Peyer's patch (tissue), 4 donors: ENCODE results near the gene DTL. TPM values are rescaled to one million over a fixed set of nuclear protein-coding genes. Genes with fewer than 3 reads are reported as not detected.

ENCODE experiments used
- DNase-seq, 3 donors: peaks; one replicate each; pipeline ENCODE4 v3.0.0-alpha.2; 2017 to 2019
- H3K27ac ChIP-seq, 4 donors: fragments of 200-600 bp; sonication (generic); one replicate each; pipeline ENCODE4 v1.5.1; 2016 to 2019
- H3K27me3 ChIP-seq, 2 donors: fragments of 200-600 bp; sonication (generic); one replicate each; pipeline ENCODE4 v1.5.1; 2019
- H3K36me3 ChIP-seq, 3 donors: fragments of 200-600 bp; sonication (generic); one replicate each; pipeline ENCODE4 v1.5.1; 2016 to 2019
- H3K4me1 ChIP-seq, 4 donors: fragments of 200-600 bp; sonication (generic); one replicate each; pipeline ENCODE4 v1.5.1; 2016 to 2019
- H3K4me3 ChIP-seq, 4 donors: fragments of 200-600 bp; sonication (generic); 1 replicate in 3 of 4; 2 replicates in 1 of 4; pipeline ENCODE4 v1.5.1; 2016 to 2019; ENCODE audit warnings: mild to moderate bottlenecking in 1 of 4
- H3K9me3 ChIP-seq, 4 donors: fragments of 200-600 bp; sonication (generic); one replicate each; pipeline ENCODE4 v1.5.1; 2016 to 2019; ENCODE audit warnings: mild to moderate bottlenecking in 1 of 4
- POLR2A ChIP-seq, 2 donors: fragments of 450-650 bp; IDR thresholded peaks; one replicate each; pipeline ENCODE4 v1.5.1; 2017; ENCODE audit warnings: antibody characterized with exemption in 2 of 2, mild to moderate bottlenecking in 2 of 2, moderate library complexity in 2 of 2
- total RNA-seq, 4 donors: library from RNA; depleted of rRNA; stranded (reverse); fragments of >200 nt; gene quantifications; one replicate each; pipeline ENCODE4 v1.1.0, GENCODE V29; 2016
- TF ChIP-seq, protein P1 (sequence below), 6 experiments: fragments of 450-650 bp in 4 of 6; fragments of 200-600 bp in 2 of 6; sonication (generic) in 1 of 6; IDR thresholded peaks; one replicate each; pipeline ENCODE4 v1.5.1; 2017 to 2019; ENCODE audit warnings: antibody characterized with exemption in 6 of 6, mild to moderate bottlenecking in 3 of 6, moderate library complexity in 1 of 6

The DTL gene
- total RNA-seq, 4 donors from 2014 or later, result 0.66 to 5.8 (median 3.7) TPM

DNA sequence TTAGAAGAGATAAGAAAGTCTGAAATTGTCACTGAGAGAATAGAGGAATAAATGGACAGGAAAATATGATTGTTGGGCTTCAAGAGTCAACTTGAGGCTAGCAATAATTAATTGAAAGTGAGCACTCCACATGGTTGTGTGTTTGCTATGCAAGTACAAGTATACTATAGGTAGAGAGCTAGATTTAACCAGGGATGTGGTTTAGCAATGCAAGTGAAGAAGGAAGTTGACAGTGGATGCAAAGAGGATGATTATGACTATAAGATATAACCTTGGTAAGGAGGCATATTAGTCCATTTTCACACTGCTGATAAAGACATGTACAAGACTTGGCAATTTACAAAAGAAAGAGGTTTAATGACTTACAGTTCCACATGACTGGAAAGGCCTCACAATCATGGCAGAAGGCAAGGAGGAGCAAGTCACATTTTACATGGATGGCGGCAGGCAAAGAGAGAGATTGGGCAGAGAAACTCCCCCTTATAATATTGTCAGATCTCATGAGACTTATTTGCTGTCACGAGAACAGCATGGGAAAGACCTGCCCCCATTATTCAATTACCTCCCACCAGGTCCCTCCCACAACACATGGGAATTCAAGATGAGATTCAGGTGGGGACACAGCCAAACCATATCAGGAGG lies 47.3 kb downstream of the DTL start:
- H3K9me3 ChIP-seq, result no peaks in the 10 kb centered on the region
- H3K4me3 ChIP-seq, result no peak overlapping the region
- no peak for DNase-seq
- H3K27ac ChIP-seq, result no peak overlapping the region
- TF ChIP-seq, protein P1, sequence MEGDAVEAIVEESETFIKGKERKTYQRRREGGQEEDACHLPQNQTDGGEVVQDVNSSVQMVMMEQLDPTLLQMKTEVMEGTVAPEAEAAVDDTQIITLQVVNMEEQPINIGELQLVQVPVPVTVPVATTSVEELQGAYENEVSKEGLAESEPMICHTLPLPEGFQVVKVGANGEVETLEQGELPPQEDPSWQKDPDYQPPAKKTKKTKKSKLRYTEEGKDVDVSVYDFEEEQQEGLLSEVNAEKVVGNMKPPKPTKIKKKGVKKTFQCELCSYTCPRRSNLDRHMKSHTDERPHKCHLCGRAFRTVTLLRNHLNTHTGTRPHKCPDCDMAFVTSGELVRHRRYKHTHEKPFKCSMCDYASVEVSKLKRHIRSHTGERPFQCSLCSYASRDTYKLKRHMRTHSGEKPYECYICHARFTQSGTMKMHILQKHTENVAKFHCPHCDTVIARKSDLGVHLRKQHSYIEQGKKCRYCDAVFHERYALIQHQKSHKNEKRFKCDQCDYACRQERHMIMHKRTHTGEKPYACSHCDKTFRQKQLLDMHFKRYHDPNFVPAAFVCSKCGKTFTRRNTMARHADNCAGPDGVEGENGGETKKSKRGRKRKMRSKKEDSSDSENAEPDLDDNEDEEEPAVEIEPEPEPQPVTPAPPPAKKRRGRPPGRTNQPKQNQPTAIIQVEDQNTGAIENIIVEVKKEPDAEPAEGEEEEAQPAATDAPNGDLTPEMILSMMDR (IDR thresholded peaks at IDR 0.05), result no peak
- no peak for TF ChIP-seq POLR2A (IDR thresholded peaks at IDR 0.05)
- no peaks in the 10 kb centered on the region for H3K4me1 ChIP-seq
- H3K36me3 ChIP-seq, result no peaks in the 10 kb centered on the region
- no peaks in the 10 kb centered on the region for H3K27me3 ChIP-seq

DNA sequence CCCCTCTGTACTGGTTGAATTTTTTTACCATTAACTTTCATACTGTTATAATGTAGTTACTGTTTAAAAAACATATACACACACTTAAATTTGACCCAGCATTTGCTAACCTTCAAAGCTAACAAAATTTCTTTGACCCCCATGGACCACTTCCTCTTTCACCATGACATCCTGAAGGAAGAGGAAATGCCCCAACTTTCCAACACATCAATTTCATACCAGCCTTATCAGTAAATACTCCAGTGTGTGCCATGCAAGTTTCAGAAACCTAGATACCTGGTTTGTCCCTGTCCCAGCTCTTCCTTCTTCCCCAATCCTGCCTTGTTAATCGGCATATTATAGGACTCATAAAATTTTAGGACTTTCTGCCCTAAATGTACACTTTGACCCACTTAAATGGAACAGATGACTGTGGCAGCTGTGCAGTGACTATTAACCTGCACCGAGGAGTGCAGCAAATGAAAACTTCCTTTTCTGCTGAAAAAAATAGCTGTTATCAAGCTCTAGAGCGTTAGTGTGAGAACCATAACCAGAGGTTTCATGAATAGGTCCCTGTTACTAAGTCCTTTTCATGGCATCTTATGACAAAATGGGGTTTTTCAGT lies 54.1 kb downstream of the DTL start:
- Histone ChIP-seq H3K36me3 (no peaks in the 10 kb centered on the region), H3K4me3 (no peak overlapping the region), H3K9me3 (no peaks in the 10 kb centered on the region), H3K4me1 (peaks cover 0 to 13% (median 0%) of the 10 kb centered on the region in 4 donors), H3K27ac (no peak overlapping the region), H3K27me3 (no peaks in the 10 kb centered on the region)
- no peak for DNase-seq
- TF ChIP-seq, protein P1 (IDR thresholded peaks at IDR 0.05), result no peak
- TF ChIP-seq POLR2A (IDR thresholded peaks at IDR 0.05), result no peak

DNA sequence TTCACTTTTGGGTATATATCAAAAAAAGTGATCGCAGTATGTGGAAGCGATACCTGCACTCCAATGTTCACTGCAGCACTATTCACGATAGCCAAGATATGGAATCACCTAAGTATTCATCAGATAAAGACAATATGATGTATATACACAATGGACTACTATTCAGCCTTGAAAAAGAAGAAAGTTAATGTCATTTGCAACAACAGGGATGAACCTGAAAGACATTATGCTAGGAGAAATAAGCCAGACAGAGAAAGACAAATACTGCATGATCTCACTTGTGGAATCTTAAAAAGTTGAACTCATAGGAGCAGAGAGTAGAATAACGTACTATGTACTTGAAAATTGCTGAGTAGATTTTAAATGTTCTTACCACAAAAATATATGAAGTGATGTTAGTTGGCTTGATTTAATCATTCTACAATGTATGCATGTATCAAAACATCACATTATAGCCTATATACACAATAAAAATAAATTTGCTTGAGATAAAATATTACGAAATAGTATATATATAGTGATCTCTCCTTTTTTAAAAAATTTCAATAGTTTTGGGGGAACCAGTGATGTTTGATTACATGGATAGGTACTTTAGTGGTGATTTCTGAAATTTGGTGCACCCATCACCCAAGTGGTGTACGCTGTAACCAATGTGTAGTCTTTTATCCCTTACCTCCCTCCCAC lies 56.0 kb downstream of the DTL start:
- no peaks in the 10 kb centered on the region for H3K27me3 ChIP-seq
- no peak for TF ChIP-seq POLR2A (IDR thresholded peaks at IDR 0.05)
- TF ChIP-seq, protein P1 (IDR thresholded peaks at IDR 0.05), result no peak

DNA sequence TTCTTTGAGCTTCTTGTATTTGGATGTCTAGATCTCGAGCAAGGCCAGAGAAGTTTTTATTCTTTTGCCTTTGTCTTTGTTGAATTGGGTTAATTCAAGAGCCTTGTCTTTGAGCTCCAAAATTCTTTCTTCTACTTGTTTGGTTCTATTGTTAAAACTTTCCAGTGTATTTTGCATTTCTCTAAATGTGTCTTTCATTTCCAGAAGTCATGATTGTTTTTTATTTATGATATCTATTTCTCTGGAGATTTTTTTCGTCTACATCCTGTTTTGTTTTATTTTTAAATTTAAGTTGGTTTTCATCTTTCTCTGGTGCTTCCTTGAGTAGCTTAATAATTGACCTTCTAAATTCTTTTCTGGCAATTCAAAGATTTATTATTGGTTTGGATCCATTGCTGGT lies 61.8 kb downstream of the DTL start:
- peaks cover 0 to 8% (median 0%) of the 10 kb centered on the region in 4 donors for H3K4me1 ChIP-seq
- H3K27ac ChIP-seq, result no peak overlapping the region
- H3K36me3 ChIP-seq, result no peaks in the 10 kb centered on the region
- H3K27me3 ChIP-seq, result no peaks in the 10 kb centered on the region
- DNase-seq, result no peak
- TF ChIP-seq POLR2A (IDR thresholded peaks at IDR 0.05), result no peak
- TF ChIP-seq, protein P1 (IDR thresholded peaks at IDR 0.05), result no peak
- H3K9me3 ChIP-seq, result no peaks in the 10 kb centered on the region
- no peak overlapping the region for H3K4me3 ChIP-seq

More for the DNA sequence above, 56.0 kb downstream of the DTL start:
- Histone ChIP-seq H3K4me1 (peaks cover 0 to 13% (median 0%) of the 10 kb centered on the region in 4 donors), H3K4me3 (no peak overlapping the region), H3K36me3 (no peaks in the 10 kb centered on the region), H3K27ac (no peak overlapping the region), H3K9me3 (no peaks in the 10 kb centered on the region)
- no peak for DNase-seq

DNA sequence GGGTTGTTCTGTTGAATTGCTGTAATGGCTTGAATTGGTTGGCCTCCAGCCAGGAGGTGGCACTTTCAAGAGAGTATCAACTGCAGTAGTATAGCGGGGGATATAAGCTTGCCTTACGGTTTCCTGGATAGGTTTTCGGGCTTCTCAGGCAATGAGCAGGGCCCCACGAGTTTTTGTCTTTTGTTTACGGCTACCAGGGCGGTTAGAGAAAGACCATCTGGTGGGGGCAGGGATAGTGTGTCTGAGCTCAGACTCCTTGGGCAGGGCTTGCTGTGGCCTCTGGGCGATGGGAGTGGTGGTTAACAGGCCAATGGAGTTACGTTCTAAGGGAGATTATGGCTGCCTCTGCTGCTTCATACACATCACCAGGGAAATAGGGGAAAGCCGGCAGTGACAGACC lies 62.8 kb downstream of the DTL start:
- no peak overlapping the region for H3K27ac ChIP-seq
- TF ChIP-seq, protein P1 (IDR thresholded peaks at IDR 0.05), result no peak
- no peak for TF ChIP-seq POLR2A (IDR thresholded peaks at IDR 0.05)
- H3K36me3 ChIP-seq, result no peaks in the 10 kb centered on the region
- H3K4me1 ChIP-seq, result peaks cover 0 to 8% (median 0%) of the 10 kb centered on the region in 4 donors
- DNase-seq, result no peak
- H3K4me3 ChIP-seq, result no peak overlapping the region
- H3K27me3 ChIP-seq, result no peaks in the 10 kb centered on the region
- H3K9me3 ChIP-seq, result no peaks in the 10 kb centered on the region
